GM10847 (cell line): ENCODE data around the gene BTN3A1.

Source experiments
- POLR2A ChIP-seq: IDR thresholded peaks from 2 replicates; pipeline ENCODE4 v1.6.1; 2011; ENCODE audit not compliant: insufficient read length; ENCODE audit errors: extremely low read depth

Gene BTN3A1

GRCh38 chr6:26375270-26375669 is 26.8 kb upstream of the BTN3A1 start:
- no peak for TF ChIP-seq POLR2A

- no peak for TF ChIP-seq POLR2A
Measured at GRCh38 chr6:26377719-26378118, 24.4 kb upstream of the BTN3A1 start.

GRCh38 chr6:26379292-26379691 is 22.8 kb upstream of the BTN3A1 start:
- no peak for TF ChIP-seq POLR2A

GRCh38 chr6:26379740-26380139 is 22.3 kb upstream of the BTN3A1 start:
- no peak for TF ChIP-seq POLR2A

GRCh38 chr6:26380256-26380655 is 21.8 kb upstream of the BTN3A1 start:
- no peak for TF ChIP-seq POLR2A

- TF ChIP-seq POLR2A, result no peak
Measured at GRCh38 chr6:26382121-26382520, 20.0 kb upstream of the BTN3A1 start.

GRCh38 chr6:26383624-26384417 is 18.3 kb upstream of the BTN3A1 start:
- no peak for TF ChIP-seq POLR2A

GRCh38 chr6:26385734-26386125 is 16.3 kb upstream of the BTN3A1 start:
- no peak for TF ChIP-seq POLR2A

- no peak for TF ChIP-seq POLR2A
Measured at GRCh38 chr6:26387565-26387964, 14.5 kb upstream of the BTN3A1 start.

- TF ChIP-seq POLR2A, result no peak
Measured at GRCh38 chr6:26388014-26388413, 14.1 kb upstream of the BTN3A1 start.

GRCh38 chr6:26388441-26388840 is 13.6 kb upstream of the BTN3A1 start:
- no peak for TF ChIP-seq POLR2A

GRCh38 chr6:26389349-26389894 is 12.7 kb upstream of the BTN3A1 start:
- TF ChIP-seq POLR2A, result no peak

GRCh38 chr6:26390531-26390930 is 11.5 kb upstream of the BTN3A1 start:
- TF ChIP-seq POLR2A, result no peak

GRCh38 chr6:26392932-26393636 is 9.0 kb upstream of the BTN3A1 start:
- TF ChIP-seq POLR2A, result no peak

- no peak for TF ChIP-seq POLR2A
Measured at GRCh38 chr6:26394289-26394688, 7.8 kb upstream of the BTN3A1 start.

GRCh38 chr6:26398555-26398954 is 3.5 kb upstream of the BTN3A1 start:
- no peak for TF ChIP-seq POLR2A
